Upper lobe of right lung (tissue), 1 donor: ENCODE data around the gene SLC51A. TPM values are rescaled to one million over a fixed set of nuclear protein-coding genes. Genes with fewer than 3 reads are reported as not detected.
A peak's percentile ranks its signal among the peaks of the same experiment; 100 is the strongest.

Experiments
- ATAC-seq: fragments of 200-7000 bp; cut with Tn5 transposase; one replicate; pipeline ENCODE4 v1.9.1; 2020; ENCODE audit warnings: mild to moderate bottlenecking, moderate library complexity
- DNase-seq: peaks from one replicate; pipeline ENCODE4 v3.0.0-alpha.2; 2020
- H3K27ac ChIP-seq: fragments of 200-600 bp; one replicate; pipeline ENCODE4 v1.8.0; 2022
- H3K27me3 ChIP-seq: fragments of 200-600 bp; one replicate; pipeline ENCODE4 v1.8.0; 2022; ENCODE audit warnings: mild to moderate bottlenecking
- H3K36me3 ChIP-seq: fragments of 200-600 bp; one replicate; pipeline ENCODE4 v1.8.0; 2022
- H3K4me1 ChIP-seq: fragments of 200-600 bp; one replicate; pipeline ENCODE4 v1.8.0; 2022
- H3K4me3 ChIP-seq: fragments of 200-600 bp; one replicate; pipeline ENCODE4 v1.8.0; 2022; ENCODE audit warnings: mild to moderate bottlenecking
- H3K9me3 ChIP-seq: fragments of 200-600 bp; one replicate; pipeline ENCODE4 v1.8.0; 2022
- intact Hi-C: fragments of 100-400 bp; cut with DNase I; formaldehyde crosslinking; loops from one replicate; pipeline ENCODE4 v1.11.0; 2022
- total RNA-seq: library from RNA; stranded (reverse); fragmentation: NEBNext Ultra II Directional; extraction: Animal tissue kit (Norgen Biotek cat#: 25700); gene quantifications from one replicate; pipeline ENCODE4 v1.2.1, GENCODE V29; 2021
- TF ChIP-seq, protein P1 (sequence below): fragments of 200-600 bp; IDR thresholded peaks from one replicate; pipeline ENCODE4 v1.8.0; 2022; ENCODE audit warnings: antibody characterized with exemption
- donor health status: DM: no; HTN: yes; CAD: no; lungs with severe emphysema.

The SLC51A gene
- total RNA-seq, 1 donor from 2014 or later, result not detected

DNA sequence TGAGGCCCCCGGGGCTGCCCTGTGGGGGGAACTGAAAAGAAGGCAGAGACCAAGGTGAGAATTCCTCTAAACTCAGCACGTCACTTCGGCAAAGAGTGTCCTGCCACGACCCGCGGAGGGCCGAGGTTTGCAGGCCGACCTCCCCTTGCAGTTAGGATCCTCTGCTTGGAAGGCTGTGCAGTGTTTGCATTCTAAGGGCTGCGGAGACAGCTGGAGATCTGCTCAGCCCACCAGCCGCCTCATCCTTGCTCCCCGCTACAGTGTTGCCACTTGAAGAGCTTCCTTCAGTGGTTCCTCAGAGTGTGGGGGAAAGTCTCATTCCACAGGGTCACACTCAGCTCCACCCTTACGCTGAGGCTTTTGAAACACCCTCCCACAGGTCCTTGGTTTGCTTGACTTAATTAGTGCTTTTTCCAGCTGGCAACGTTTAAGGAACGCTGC is 10.8 kb downstream of the SLC51A start:
- H3K36me3 ChIP-seq, result no peaks in the 10 kb centered on the region
- H3K27me3 ChIP-seq, result no peaks in the 10 kb centered on the region
- H3K27ac ChIP-seq, result no peak overlapping the region
- H3K4me3 ChIP-seq, result no peak overlapping the region
- no peaks in the 10 kb centered on the region for H3K4me1 ChIP-seq
- ATAC-seq, result peak; percentile 18
- no peak for DNase-seq
- intact Hi-C loops, result no loop called here
- H3K9me3 ChIP-seq, result no peaks in the 10 kb centered on the region
- TF ChIP-seq, protein P1, sequence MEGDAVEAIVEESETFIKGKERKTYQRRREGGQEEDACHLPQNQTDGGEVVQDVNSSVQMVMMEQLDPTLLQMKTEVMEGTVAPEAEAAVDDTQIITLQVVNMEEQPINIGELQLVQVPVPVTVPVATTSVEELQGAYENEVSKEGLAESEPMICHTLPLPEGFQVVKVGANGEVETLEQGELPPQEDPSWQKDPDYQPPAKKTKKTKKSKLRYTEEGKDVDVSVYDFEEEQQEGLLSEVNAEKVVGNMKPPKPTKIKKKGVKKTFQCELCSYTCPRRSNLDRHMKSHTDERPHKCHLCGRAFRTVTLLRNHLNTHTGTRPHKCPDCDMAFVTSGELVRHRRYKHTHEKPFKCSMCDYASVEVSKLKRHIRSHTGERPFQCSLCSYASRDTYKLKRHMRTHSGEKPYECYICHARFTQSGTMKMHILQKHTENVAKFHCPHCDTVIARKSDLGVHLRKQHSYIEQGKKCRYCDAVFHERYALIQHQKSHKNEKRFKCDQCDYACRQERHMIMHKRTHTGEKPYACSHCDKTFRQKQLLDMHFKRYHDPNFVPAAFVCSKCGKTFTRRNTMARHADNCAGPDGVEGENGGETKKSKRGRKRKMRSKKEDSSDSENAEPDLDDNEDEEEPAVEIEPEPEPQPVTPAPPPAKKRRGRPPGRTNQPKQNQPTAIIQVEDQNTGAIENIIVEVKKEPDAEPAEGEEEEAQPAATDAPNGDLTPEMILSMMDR, result no peak

DNA sequence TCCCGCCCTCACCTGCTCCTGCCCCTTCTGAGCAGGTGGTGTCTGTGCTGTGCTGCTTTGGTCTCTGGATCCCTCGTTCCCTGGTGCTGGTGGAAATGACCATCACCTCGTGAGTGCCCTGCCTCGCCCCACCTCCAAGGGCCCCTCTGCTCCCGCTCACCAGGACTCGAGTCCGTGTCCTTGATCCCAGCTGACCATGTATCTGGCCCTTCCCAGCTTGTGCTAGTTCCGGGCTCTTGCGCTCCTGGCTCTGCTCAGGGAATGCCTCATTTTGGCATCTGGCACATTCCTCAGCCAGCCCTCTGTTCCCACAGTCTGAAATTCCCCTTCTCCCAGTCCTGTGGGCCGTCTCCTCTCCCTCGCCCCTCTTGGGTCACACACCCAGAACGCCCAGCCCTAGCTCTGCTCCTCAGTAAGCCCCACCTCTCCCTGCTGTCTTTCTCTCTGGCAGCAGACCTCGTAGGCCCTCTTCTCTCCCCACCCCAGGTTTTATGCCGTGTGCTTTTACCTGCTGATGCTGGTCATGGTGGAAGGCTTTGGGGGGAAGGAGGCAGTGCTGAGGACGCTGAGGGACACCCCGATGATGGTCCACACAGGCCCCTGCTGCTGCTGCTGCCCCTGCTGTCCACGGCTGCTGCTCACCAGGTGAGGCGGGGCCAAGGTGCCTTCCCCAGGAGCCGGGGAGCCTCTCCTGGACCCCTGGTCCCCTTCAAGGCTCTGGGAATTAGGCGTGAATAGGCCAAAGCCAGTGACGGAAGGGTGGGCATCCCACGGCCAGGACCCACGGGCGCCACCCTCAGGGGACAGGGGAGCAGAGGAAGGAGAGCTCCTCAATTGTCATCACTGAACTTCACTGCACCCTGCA is 11.5 kb downstream of the SLC51A start:
- Histone ChIP-seq H3K36me3 (no peaks in the 10 kb centered on the region), H3K4me1 (no peaks in the 10 kb centered on the region), H3K27ac (no peak overlapping the region), H3K9me3 (no peaks in the 10 kb centered on the region), H3K27me3 (no peaks in the 10 kb centered on the region), H3K4me3 (no peak overlapping the region)
- TF ChIP-seq, protein P1, result no peak
- no peak for DNase-seq
- ATAC-seq, result peak; percentile 39
- intact Hi-C loops, result no loop called here

DNA sequence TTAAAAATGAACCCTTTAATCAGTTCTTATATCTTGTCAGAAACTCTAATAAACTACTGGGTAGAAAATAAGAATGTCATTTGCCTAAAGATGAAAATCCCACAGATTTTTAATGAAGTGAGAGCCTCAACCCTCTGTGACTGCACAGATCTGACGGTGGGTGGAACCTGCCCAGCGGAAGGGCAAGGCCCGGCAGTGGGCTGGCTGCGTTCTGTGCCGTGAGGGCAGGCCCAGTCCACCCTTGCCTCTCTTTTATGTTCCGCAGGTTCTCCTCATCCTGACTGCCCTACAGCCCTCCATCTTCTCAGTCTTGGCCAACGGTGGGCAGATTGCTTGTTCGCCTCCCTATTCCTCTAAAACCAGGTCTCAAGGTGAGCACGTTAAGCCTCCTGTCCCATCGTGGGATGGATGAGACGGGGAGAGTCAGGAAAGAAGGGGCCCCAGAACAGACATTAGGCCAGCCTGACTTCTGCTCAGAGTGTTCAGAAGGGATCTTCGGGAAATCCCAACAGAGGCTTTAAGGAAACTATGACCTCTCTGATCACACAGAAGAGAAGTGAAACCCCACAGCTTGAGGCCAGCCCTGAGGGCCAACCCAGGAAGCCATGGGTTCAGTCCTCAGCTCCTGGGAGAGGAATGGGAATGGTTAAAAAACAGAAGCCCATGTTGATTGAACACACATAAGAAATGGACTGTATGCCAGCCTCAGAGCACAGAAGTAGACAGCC is 16.0 kb downstream of the SLC51A start:
- Histone ChIP-seq H3K27me3 (no peaks in the 10 kb centered on the region), H3K36me3 (peaks cover 9% of the 10 kb centered on the region), H3K4me3 (no peak overlapping the region), H3K4me1 (no peaks in the 10 kb centered on the region), H3K9me3 (no peaks in the 10 kb centered on the region), H3K27ac (no peak overlapping the region)
- intact Hi-C loops, result no loop called here
- peak; percentile 49 for ATAC-seq
- TF ChIP-seq, protein P1, result no peak
- no peak for DNase-seq

DNA sequence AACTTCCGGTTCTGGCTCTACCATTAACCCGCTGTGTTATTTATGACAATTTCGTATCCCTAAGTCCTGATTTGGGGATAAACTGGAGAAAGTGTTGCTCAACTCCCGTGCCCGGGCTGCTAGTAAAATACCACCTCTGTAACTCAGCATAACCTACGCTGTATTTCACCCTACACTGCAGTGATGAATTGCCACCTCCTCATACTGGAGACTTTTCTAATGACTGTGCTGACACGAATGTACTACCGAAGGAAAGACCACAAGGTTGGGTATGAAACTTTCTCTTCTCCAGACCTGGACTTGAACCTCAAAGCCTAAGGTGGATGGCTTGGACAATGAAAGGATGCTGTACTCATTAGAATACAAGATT is 16.5 kb downstream of the SLC51A start:
- DNase-seq, result no peak
- Histone ChIP-seq H3K9me3 (no peaks in the 10 kb centered on the region), H3K27ac (no peak overlapping the region), H3K27me3 (no peaks in the 10 kb centered on the region), H3K4me3 (no peak overlapping the region), H3K4me1 (no peaks in the 10 kb centered on the region), H3K36me3 (peaks cover 14% of the 10 kb centered on the region)
- intact Hi-C loops, result no loop called here
- ATAC-seq, result no peak
- TF ChIP-seq, protein P1, result no peak

DNA sequence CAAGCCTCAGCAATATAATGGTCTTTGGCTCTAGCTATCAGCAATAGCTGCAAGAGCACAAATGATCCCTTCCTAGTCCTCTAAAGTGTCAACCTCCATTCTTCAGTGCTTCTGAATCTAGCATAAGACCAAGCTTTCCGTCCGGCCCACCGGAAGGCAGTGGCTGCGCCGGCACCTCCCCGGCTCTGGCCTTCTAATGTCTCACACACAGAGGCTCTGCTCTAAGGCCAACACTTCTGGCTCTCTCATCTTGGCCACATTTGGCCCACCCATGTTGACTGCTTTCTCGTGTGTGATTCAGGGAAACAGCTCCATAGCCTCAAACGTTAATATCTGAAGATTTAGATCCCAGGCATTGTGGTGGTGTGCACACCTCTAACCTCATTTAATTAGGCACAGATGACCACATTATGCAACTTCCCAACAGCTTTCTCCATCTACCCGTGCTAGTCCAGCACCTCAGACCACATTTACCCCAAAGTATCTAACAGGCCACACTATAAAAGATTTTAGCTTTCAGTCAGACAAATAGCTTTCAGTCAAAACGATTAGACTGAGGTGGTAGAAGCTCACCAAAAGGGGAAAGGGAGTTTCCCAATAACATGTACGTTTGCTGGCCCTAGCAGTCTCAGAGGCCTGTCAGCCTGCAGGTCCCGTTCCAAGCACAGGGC is 19.3 kb downstream of the SLC51A start:
- TF ChIP-seq, protein P1, result no peak
- no peak overlapping the region for H3K4me3 ChIP-seq
- no peaks in the 10 kb centered on the region for H3K4me1 ChIP-seq
- H3K27ac ChIP-seq, result no peak overlapping the region
- intact Hi-C loops, result no loop called here
- no peak for ATAC-seq
- H3K9me3 ChIP-seq, result no peaks in the 10 kb centered on the region
- peaks cover 42% of the 10 kb centered on the region for H3K36me3 ChIP-seq
- no peaks in the 10 kb centered on the region for H3K27me3 ChIP-seq
- no peak for DNase-seq
